Astrocyte (in vitro differentiated cells and primary cell): ENCODE results near the gene TBC1D9.

ENCODE experiments used
- CTCF ChIP-seq: IDR thresholded peaks from 2 replicates; pipeline ENCODE4 v1.5.1; 2011; ENCODE audit warnings: low read depth, mild to moderate bottlenecking, inconsistent platforms, low read length, moderate library complexity; ENCODE audit not compliant: insufficient read depth
- EZH2 ChIP-seq: IDR thresholded peaks from 2 replicates; pipeline ENCODE4 v1.6.1; 2012; ENCODE audit warnings: mild to moderate bottlenecking, low read length, inconsistent platforms; ENCODE audit not compliant: insufficient read depth

- no peak for TF ChIP-seq EZH2
- no peak for TF ChIP-seq CTCF
Measured at GRCh38 chr4:140581078-140581477, 175.1 kb downstream of the TBC1D9 start.
